GM10847 (cell line): ENCODE data around the gene NOXRED1.

Source experiments
- POLR2A ChIP-seq: IDR thresholded peaks from 2 replicates; pipeline ENCODE4 v1.6.1; 2011; ENCODE audit not compliant: insufficient read length; ENCODE audit errors: extremely low read depth

NOXRED1 gene

GRCh38 chr14:77423423-77423822, at the start of gene NOXRED1:
Gene NOXRED1, minus strand, starts transcription at chr14:77423523. Its CDS starts 634 bp downstream, at chr14:77422889.
- TF ChIP-seq POLR2A: no peak

- no peak for TF ChIP-seq POLR2A
These were observed 47.0 kb upstream of the NOXRED1 start for GRCh38 chr14:77470224-77470870.

- no peak for TF ChIP-seq POLR2A
These were observed 46.2 kb upstream of the NOXRED1 start for GRCh38 chr14:77469539-77469938.

GRCh38 chr14:77469067-77469505, 45.8 kb upstream of the NOXRED1 start:
- no peak for TF ChIP-seq POLR2A

GRCh38 chr14:77467801-77468200, 44.5 kb upstream of the NOXRED1 start:
- TF ChIP-seq POLR2A: no peak

GRCh38 chr14:77459072-77459723, 35.9 kb upstream of the NOXRED1 start:
- TF ChIP-seq POLR2A: no peak

GRCh38 chr14:77458249-77458950, 35.1 kb upstream of the NOXRED1 start:
- no peak for TF ChIP-seq POLR2A

- peak; percentile 91 for TF ChIP-seq POLR2A
These were observed 34.4 kb upstream of the NOXRED1 start, which contains the start of the genes AHSA1 and VIPAS39 for GRCh38 chr14:77457522-77458248. Gene AHSA1, plus strand, starts transcription at chr14:77458093. Its CDS starts 97 bp downstream, at chr14:77458190. Gene VIPAS39, minus strand, starts transcription at chr14:77457601. Its CDS starts 3,499 bp downstream, at chr14:77454102.

- no peak for TF ChIP-seq POLR2A
These were observed 33.8 kb upstream of the NOXRED1 start for GRCh38 chr14:77457115-77457521.

GRCh38 chr14:77455966-77456640, 32.8 kb upstream of the NOXRED1 start:
- no peak for TF ChIP-seq POLR2A

GRCh38 chr14:77442196-77442595, 18.9 kb upstream of the NOXRED1 start:
- TF ChIP-seq POLR2A: no peak

- TF ChIP-seq POLR2A: no peak
These were observed 16.5 kb upstream of the NOXRED1 start for GRCh38 chr14:77439861-77440260.

- no peak for TF ChIP-seq POLR2A
These were observed 15.3 kb upstream of the NOXRED1 start for GRCh38 chr14:77438596-77438995.

GRCh38 chr14:77436042-77436441, 12.7 kb upstream of the NOXRED1 start:
- no peak for TF ChIP-seq POLR2A

GRCh38 chr14:77426396-77426795, 3.1 kb upstream of the NOXRED1 start:
- TF ChIP-seq POLR2A: no peak

- no peak for TF ChIP-seq POLR2A
These were observed 1.5 kb upstream of the NOXRED1 start for GRCh38 chr14:77424862-77425261.
